ENCODE results near the gene UBE2I. TPM values are rescaled to one million over a fixed set of nuclear protein-coding genes. Genes with fewer than 3 reads are reported as not detected.

UBE2I gene
- total RNA-seq, 1 experiment from 2014 or later = 290 TPM

DNA sequence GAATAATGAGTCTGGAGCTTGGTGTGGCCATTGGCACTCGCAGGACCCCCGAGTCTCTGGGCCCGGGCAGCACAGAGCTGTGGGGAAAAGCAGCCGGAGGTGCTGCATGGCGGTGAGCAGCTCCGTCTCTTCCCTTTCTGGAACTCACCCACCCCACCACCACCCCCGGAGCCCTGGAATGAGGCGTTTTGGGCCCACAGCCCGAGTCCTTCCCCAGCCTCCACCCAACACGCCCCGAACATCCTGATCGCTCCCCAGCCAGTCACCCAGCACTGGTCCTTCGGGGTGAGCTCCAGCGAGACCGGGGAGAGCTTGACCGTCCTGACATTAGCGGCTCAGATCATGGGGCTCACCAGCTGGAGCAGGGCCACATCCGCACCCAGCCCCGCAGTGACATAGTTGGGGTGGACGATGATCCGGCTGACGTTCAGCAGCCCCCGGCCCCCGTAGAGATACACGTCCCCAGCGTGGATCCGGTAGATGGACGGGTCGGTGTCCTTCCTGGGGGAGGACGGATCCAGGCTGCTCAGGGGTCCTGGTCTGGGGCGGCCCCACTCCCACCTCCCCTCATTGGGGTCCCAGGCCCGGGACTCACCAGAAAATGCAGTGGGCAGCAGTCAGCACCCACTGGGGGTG lies 47.1 kb upstream of the UBE2I start:
- Histone ChIP-seq H3K9ac (ENCODE audit: extremely low read depth, insufficient read length, low read length) (no peak overlapping the region), H3K4me2 (ENCODE audit: insufficient read depth, insufficient read length, low read length) (no peak overlapping the region), H3K79me1 (ENCODE audit: insufficient read depth, low read depth, low read length, poor library complexity, severe bottlenecking) (no peaks in the 10 kb centered on the region), H3K23ac (ENCODE audit: insufficient read length, low read depth, low read length) (no peak overlapping the region), H3K14ac (ENCODE audit: insufficient read depth, low read length) (no peak overlapping the region), H2AK5ac (ENCODE audit: insufficient read length, low read length) (no peak overlapping the region), H3K27me3 (ENCODE audit: insufficient read depth, low read length) (no peaks in the 10 kb centered on the region), H3K56ac (ENCODE audit: insufficient read length, low read depth, low read length) (no peak overlapping the region), H3K4ac (ENCODE audit: low read depth, low read length) (no peak overlapping the region), H2BK15ac (ENCODE audit: low read depth, low read length) (no peak overlapping the region), H3K18ac (ENCODE audit: insufficient read length, low read depth, low read length) (peak overlapping the region; percentile 5), H4K20me1 (ENCODE audit: control insufficient read depth, insufficient read depth, insufficient read length) (no peaks in the 10 kb centered on the region), H4K5ac (ENCODE audit: insufficient read length, low read depth, low read length) (no peak overlapping the region), H3K27ac (ENCODE audit: insufficient read length, low read depth, low read length) (no peak overlapping the region), H2BK12ac (ENCODE audit: insufficient read length, low read depth, low read length) (no peak overlapping the region), H3K23me2 (ENCODE audit: insufficient read length, low read depth, low read length, poor library complexity, severe bottlenecking) (no peaks in the 10 kb centered on the region), H2BK20ac (ENCODE audit: low read depth, low read length, poor library complexity, severe bottlenecking) (no peak overlapping the region), H2BK5ac (ENCODE audit: insufficient read length, low read length) (no peak overlapping the region), H2BK120ac (ENCODE audit: low read depth, low read length, poor library complexity, severe bottlenecking) (no peak overlapping the region), H2AFZ (ENCODE audit: low read length) (no peak overlapping the region), H4K8ac (replicated peaks; ENCODE audit: insufficient read length, low read depth, low read length) (no peak overlapping the region), H4K91ac (ENCODE audit: insufficient read length, low read depth, low read length) (no peak overlapping the region), H3K4me1 (ENCODE audit: insufficient read depth, low read length) (no peaks in the 10 kb centered on the region), H3K79me2 (ENCODE audit: insufficient read depth, low read length) (no peaks in the 10 kb centered on the region), H3K9me3 (ENCODE audit: control insufficient read depth, low read depth, low read length) (no peaks in the 10 kb centered on the region), H3T11ph (ENCODE audit: low read length) (no peak overlapping the region)
- H3K36me3 Mint-ChIP-seq (ENCODE audit: insufficient read depth in 1 of 3, low read depth in 3 of 3) = peaks cover 0 to 4% (median 2%) of the 10 kb centered on the region in 3 experiments; a peak in 3 of 7 replicates
- H3K9me3 Mint-ChIP-seq = peaks cover 11 to 17% of the 10 kb centered on the region in 2 experiments
- H3K27me3 Mint-ChIP-seq (ENCODE audit: low read depth) = peaks cover 43% of the 10 kb centered on the region
- peaks cover 0 to 11% of the 10 kb centered on the region in 2 experiments; a peak in 3 of 4 replicates for H3K4me1 Mint-ChIP-seq
- TF ChIP-seq, protein P1, sequence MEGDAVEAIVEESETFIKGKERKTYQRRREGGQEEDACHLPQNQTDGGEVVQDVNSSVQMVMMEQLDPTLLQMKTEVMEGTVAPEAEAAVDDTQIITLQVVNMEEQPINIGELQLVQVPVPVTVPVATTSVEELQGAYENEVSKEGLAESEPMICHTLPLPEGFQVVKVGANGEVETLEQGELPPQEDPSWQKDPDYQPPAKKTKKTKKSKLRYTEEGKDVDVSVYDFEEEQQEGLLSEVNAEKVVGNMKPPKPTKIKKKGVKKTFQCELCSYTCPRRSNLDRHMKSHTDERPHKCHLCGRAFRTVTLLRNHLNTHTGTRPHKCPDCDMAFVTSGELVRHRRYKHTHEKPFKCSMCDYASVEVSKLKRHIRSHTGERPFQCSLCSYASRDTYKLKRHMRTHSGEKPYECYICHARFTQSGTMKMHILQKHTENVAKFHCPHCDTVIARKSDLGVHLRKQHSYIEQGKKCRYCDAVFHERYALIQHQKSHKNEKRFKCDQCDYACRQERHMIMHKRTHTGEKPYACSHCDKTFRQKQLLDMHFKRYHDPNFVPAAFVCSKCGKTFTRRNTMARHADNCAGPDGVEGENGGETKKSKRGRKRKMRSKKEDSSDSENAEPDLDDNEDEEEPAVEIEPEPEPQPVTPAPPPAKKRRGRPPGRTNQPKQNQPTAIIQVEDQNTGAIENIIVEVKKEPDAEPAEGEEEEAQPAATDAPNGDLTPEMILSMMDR (conservative IDR thresholded peaks at IDR 0.05) = no peak
- H3K27ac Mint-ChIP-seq = 0 out of 7 replicates have a peak overlapping the region, but pooled peaks of 1 of the 3 experiments have one; percentile 31
- no CpG with 5 or more reads among the region's 32 CpGs for WGBS (ENCODE audit: extremely low coverage, insufficient read length, low lambda C conversion rate)
- H3K4me3 Mint-ChIP-seq = 0 out of 5 replicates have a peak overlapping the region, but pooled peaks of 1 of the 2 experiments have one; percentile 14
- DNase-seq = no peak

Data from H9 (cell line).